Measurements from ENCODE around the gene PNKP.
A peak's percentile ranks its signal among the peaks of the same experiment; 100 is the strongest.

Gene PNKP

DNA sequence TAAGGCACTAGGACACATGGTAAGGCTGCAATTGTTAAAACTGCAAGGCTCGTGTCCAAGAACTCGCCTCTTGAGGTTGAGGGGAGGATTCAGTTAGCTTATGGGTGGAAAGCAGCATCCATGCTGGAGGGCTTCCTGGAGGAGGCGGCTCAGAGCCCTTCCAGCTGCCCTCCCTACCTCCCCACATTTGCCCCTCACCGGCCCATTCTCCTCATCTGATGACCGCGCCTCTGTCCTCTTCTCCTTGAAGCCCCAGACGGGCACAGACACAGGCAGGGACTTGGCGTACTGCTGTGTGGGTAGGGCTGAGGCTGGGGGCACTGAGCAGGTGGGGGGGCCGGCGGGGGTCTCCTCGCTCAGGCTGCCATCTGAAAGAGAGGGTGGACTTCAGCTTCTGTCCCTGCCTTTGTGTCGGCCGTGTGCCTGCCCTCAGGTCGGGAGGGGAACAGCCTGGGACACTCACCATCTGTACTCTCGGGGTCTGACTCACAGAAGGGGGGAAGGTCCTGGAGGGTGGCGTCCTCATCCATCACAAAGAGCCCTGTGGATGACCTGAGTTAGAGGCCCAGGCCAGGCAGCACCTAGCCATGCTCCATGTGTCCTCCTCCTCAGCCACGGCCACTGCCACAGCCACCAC lies 4.1 kb upstream of the PNKP start:
- Histone ChIP-seq H3K4me3 (ENCODE audit: low read length) (no peak overlapping the region), H3K9ac (ENCODE audit: low read depth, low read length) (no peak overlapping the region), H3K9me3 (replicated peaks; ENCODE audit: low read length) (no peaks in the 10 kb centered on the region), H3K4me1 (ENCODE audit: control insufficient read depth, insufficient read depth, low read length) (peaks cover 39% of the 10 kb centered on the region), H3K36me3 (ENCODE audit: insufficient read depth, low read length) (peaks cover 8% of the 10 kb centered on the region), H3K27me3 (ENCODE audit: control insufficient read depth, insufficient read depth, low read length) (no peaks in the 10 kb centered on the region), H3K4me2 (ENCODE audit: low read length) (no peak overlapping the region)

DNA sequence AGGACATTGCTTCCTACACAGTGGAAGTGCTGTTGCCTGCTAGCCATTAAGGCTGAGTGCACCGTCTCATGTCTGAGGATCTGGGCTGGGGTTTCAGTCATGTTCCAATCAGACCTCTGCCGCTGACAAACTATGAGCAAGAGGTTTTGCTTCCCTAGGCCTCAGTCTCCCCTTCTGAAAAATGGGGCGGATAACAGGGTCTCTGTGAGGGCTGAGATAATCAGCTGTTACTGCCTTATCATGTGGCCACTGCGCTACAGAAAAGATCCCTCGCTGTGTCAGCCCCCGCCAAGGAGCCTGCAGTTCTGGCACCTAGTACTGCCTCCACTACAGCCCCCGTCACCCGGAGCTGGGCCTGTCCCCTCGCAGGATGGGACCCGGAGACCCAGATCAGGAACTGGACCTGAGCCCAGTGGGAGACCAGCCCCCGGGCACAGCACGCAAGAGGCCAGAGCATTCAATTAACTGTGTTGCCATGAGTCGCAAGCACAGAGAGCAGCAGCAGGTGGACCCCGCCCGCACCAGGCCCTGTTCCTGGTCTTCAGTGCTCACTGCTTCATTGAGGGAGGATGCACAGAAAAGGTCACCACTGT lies 3.0 kb upstream of the PNKP start:
- peaks cover 8% of the 10 kb centered on the region for H3K36me3 ChIP-seq (ENCODE audit: insufficient read depth, low read length)

DNA sequence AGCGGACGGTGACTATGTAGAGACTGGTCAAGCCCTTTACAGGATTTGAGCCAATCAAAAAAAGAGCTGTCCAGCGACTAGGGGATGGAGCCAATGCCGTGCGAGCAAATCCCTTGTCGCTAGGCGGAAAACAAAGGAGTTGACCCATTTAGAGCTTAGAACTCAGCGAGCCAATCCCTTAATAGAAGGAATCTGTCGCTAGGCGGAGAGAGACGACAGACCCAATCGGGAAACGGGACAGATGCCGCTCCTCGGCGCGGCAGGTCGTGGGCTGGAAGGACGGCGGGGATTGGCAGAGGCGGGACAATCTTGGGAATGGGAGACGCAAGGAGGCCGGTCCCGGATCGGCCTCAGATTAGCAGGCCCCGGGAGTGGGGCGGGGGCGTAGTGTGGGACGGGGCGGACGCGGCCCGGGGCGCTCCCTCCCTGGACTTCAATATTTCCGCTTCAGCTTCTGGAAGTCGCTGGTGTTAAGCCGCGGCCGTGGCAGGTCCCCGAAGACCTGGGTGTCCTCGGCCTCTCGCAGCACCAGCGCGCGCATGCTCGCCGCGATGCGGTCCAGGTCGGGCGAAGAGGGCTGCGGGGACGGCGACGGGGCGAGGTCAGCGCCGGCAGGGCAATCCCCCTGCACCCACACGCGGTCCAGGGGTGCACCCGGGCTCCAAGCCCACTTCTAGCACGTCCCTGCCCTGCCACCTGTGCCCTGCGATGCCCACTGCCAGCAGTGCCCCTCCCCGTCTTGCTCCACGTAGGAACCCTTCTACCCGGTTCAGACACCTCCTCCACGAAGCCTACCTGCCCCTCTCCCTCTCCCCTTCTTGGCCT lies 2.3 kb upstream of the PNKP start:
- H3K27me3 ChIP-seq (ENCODE audit: control insufficient read depth, insufficient read depth, low read length): no peaks in the 10 kb centered on the region
- H3K9ac ChIP-seq (ENCODE audit: low read depth, low read length): peak overlapping the region; percentile 67
- peak overlapping the region; percentile 66 for H3K4me3 ChIP-seq (ENCODE audit: low read length)
- H3K36me3 ChIP-seq (ENCODE audit: insufficient read depth, low read length): peaks cover 12% of the 10 kb centered on the region
- H3K4me2 ChIP-seq (ENCODE audit: low read length): peak overlapping the region; percentile 86
- no peaks in the 10 kb centered on the region for H3K9me3 ChIP-seq (replicated peaks; ENCODE audit: low read length)
- H3K4me1 ChIP-seq (ENCODE audit: control insufficient read depth, insufficient read depth, low read length): peaks cover 38% of the 10 kb centered on the region

More for the DNA sequence above, 3.0 kb upstream of the PNKP start:
- Histone ChIP-seq H3K4me2 (ENCODE audit: low read length) (peak overlapping the region; percentile 84), H3K27me3 (ENCODE audit: control insufficient read depth, insufficient read depth, low read length) (no peaks in the 10 kb centered on the region), H3K9ac (ENCODE audit: low read depth, low read length) (peak overlapping the region; percentile 67), H3K9me3 (replicated peaks; ENCODE audit: low read length) (no peaks in the 10 kb centered on the region), H3K4me1 (ENCODE audit: control insufficient read depth, insufficient read depth, low read length) (peaks cover 45% of the 10 kb centered on the region), H3K4me3 (ENCODE audit: low read length) (peak overlapping the region; percentile 66)

DNA sequence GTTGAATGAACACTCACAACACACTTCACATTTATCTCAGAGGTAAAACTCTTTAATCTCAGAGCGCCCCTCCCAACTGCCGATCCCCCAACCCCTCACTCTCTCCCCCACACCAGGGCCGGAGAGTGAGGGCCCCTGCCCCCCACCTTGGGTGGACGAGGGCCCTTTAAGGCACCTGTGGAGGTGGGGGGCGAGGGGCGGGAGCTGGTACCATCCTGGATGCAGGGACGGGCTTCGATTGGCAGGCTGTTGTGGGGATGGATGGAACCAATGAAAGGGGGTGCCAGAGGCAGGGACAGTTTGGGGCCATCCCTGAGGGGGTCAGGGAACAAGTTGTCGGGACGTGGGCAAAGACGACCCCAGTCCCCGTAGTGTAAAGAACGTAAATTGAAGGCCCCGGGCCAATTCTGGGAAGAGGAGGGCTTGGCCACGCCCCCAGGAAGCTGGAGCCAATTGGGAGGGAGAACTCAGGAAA lies 1.7 kb upstream of the PNKP start:
- Histone ChIP-seq H3K4me1 (ENCODE audit: control insufficient read depth, insufficient read depth, low read length) (peaks cover 37% of the 10 kb centered on the region), H3K9ac (ENCODE audit: low read depth, low read length) (peak overlapping the region; percentile 53), H3K4me2 (ENCODE audit: low read length) (peak overlapping the region; percentile 86), H3K27me3 (ENCODE audit: control insufficient read depth, insufficient read depth, low read length) (no peaks in the 10 kb centered on the region), H3K4me3 (ENCODE audit: low read length) (peak overlapping the region; percentile 66), H3K36me3 (ENCODE audit: insufficient read depth, low read length) (peaks cover 19% of the 10 kb centered on the region), H3K9me3 (replicated peaks; ENCODE audit: low read length) (no peaks in the 10 kb centered on the region)

DNA sequence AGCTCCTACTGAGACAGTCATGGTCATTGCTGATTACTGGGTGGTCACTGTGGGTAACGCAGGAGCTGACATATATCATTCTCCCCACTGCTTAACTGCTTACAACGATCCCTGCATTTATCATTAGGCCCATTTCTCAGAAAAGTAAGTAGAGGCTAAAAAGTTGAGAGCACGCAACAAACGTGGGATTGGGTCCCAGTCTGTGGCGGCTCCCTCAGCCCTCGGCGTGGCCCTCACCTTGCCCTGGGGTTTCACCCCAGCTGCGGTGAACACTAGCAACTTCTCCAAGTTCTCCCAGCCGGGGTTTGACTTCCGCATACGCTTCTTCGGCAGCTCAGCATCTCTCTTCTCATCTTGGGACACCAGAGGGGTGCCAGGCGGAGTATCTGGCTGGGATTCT lies 2.5 kb downstream of the PNKP start:
- H3K9ac ChIP-seq (ENCODE audit: low read depth, low read length): no peak overlapping the region
- H3K4me1 ChIP-seq (ENCODE audit: control insufficient read depth, insufficient read depth, low read length): peaks cover 30% of the 10 kb centered on the region
- H3K4me2 ChIP-seq (ENCODE audit: low read length): peak overlapping the region; percentile 90
- no peaks in the 10 kb centered on the region for H3K9me3 ChIP-seq (replicated peaks; ENCODE audit: low read length)
- H3K36me3 ChIP-seq (ENCODE audit: insufficient read depth, low read length): peaks cover 45% of the 10 kb centered on the region
- H3K4me3 ChIP-seq (ENCODE audit: low read length): no peak overlapping the region
- no peaks in the 10 kb centered on the region for H3K27me3 ChIP-seq (ENCODE audit: control insufficient read depth, insufficient read depth, low read length)

DNA sequence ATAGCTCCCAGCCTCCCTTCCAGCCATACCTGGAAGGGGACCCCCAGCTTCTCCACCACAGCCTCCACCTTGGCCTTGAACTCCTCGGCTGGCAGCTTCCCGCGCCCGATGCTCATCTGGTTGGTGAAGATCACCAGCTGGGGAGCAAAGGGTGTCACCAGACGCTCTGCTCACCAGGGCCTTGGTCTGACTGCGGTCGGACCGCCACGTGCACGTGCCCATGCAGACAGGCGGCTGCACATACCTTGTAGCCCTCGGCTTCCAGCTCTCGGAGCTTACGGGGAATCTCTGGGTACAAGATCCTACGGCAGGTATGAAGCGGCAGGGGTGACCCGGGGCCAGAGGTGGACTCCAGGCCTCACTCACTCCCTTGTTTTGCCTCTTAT lies 3.4 kb downstream of the PNKP start:
- Histone ChIP-seq H3K4me2 (ENCODE audit: low read length) (no peak overlapping the region), H3K9me3 (replicated peaks; ENCODE audit: low read length) (no peaks in the 10 kb centered on the region), H3K4me1 (ENCODE audit: control insufficient read depth, insufficient read depth, low read length) (peaks cover 35% of the 10 kb centered on the region), H3K9ac (ENCODE audit: low read depth, low read length) (no peak overlapping the region), H3K4me3 (ENCODE audit: low read length) (no peak overlapping the region), H3K36me3 (ENCODE audit: insufficient read depth, low read length) (peaks cover 49% of the 10 kb centered on the region), H3K27me3 (ENCODE audit: control insufficient read depth, insufficient read depth, low read length) (no peaks in the 10 kb centered on the region)

DNA sequence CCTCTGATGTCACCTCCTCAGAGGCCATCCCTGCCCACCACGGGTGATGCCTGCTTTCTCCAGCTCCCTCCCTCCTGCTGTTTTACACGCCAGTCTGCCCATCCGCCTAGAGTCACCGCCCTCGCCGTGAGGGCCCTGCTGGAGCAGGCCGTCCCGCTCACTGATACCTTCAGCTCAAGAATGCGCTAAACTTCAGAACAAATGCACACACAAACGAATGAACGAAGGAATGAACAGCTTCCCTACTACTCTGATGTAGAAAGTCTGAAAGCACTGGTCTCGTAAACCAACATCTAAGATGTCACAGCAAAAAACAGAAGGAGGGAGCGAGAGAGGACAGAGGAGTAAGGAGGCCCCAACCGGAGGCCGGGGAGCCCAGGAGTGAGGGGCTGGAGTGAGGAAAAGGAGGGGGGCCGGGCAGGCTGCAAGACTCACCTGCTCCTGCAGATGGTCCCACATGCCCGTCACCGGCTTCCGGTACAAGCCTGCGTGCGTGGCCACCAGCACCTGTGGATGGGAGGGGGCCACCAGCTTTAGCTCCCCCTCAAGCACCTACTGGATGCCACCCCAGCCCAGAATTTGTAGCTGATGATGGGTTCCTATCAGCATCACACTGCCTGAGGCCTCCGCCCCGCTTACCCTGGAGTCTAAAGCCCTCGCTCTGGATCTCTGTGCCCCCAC lies 4.0 kb downstream of the PNKP start:
- Histone ChIP-seq H3K4me2 (ENCODE audit: low read length) (no peak overlapping the region), H3K9me3 (replicated peaks; ENCODE audit: low read length) (no peaks in the 10 kb centered on the region), H3K36me3 (ENCODE audit: insufficient read depth, low read length) (peaks cover 54% of the 10 kb centered on the region), H3K4me1 (ENCODE audit: control insufficient read depth, insufficient read depth, low read length) (peaks cover 37% of the 10 kb centered on the region), H3K27me3 (ENCODE audit: control insufficient read depth, insufficient read depth, low read length) (no peaks in the 10 kb centered on the region), H3K9ac (ENCODE audit: low read depth, low read length) (no peak overlapping the region), H3K4me3 (ENCODE audit: low read length) (no peak overlapping the region)

DNA sequence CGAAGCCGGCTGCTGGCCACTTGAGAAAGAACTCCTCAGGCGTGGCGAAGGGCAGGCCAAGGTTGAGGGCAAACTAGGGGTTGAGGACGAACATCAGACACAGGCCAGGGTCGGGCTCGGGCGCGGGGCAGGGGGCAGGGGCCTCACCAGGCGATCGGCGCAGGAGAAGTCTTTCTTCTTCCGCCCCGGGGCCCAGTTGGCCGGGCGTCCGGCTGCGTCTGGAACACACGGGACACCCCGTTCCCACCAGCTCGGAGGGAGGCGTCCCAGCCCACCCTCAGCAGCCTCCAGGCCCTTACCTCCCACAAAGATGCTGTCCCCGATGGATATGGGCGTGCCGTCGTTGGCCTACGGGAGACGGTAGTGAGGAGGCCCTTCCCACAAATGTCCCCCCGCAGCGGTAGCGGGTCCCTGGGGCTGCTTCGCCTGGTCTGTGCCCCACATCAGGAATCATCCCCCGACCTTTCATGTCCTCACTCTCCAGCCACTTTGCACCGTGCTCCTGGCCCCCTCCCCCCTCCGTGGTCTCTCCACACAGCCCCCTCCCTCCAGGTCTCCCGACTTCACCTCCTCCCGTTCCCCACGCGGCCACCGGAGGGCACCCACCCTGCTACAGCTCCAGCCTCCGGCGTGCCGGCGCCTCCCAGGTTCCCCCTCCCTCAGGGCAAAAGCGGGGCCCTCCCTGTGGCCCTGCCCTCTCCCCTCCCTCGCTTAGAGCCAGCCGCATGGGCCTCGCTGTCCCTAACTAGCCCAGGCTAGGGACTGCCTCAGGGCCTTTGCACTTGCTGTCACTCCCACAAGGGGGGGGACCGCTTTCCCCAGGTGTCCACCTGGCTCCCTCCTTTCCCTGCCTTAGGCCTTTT lies 4.8 kb downstream of the PNKP start:
- Histone ChIP-seq H3K27me3 (ENCODE audit: control insufficient read depth, insufficient read depth, low read length) (no peaks in the 10 kb centered on the region), H3K36me3 (ENCODE audit: insufficient read depth, low read length) (peaks cover 62% of the 10 kb centered on the region), H3K9me3 (replicated peaks; ENCODE audit: low read length) (no peaks in the 10 kb centered on the region), H3K4me1 (ENCODE audit: control insufficient read depth, insufficient read depth, low read length) (peaks cover 44% of the 10 kb centered on the region), H3K4me2 (ENCODE audit: low read length) (no peak overlapping the region), H3K9ac (ENCODE audit: low read depth, low read length) (no peak overlapping the region), H3K4me3 (ENCODE audit: low read length) (no peak overlapping the region)

DNA sequence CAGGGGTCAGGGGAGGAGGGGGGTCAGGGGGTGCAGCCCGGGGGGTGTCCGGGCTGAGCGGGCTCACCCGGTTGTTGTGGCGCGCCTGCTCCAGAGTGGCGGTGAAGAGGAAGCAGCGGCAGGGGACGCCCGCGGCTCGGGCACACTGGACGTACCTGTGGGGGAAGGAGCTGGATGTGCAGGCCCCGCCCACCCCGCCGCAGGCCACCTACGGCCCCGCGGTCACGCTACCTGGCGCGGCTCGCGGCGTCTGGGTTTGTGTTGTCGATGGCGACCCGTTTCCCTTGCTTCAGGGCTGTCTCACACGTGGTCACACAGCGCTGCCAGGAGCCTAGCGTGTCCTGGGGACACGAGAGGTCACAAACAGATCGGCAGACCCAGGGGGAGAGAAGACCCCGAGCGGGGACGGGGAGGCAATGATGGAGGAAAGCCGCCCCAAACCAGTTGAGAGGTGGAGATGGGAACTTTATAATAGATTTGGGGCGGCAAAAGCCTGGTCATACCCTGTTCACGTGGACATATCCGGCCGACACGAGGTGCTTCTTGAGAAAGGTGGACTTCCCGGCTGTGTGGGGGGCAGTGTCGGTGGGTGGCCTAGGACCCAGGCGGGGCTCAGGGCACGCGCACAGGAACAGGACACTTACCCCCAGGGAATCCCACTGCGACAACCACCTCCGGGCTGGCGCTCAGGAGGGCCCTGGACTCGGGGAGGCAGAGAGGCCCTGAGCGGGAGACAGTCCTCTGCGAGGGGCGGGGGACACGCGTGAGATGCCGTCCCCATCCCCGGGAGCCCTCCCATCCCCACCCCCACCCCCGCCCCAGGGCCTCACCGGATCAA lies 5.6 kb downstream of the PNKP start:
- Histone ChIP-seq H3K4me2 (ENCODE audit: low read length) (no peak overlapping the region), H3K4me1 (ENCODE audit: control insufficient read depth, insufficient read depth, low read length) (peaks cover 47% of the 10 kb centered on the region), H3K36me3 (ENCODE audit: insufficient read depth, low read length) (peaks cover 70% of the 10 kb centered on the region), H3K9ac (ENCODE audit: low read depth, low read length) (no peak overlapping the region), H3K9me3 (replicated peaks; ENCODE audit: low read length) (no peaks in the 10 kb centered on the region), H3K4me3 (ENCODE audit: low read length) (no peak overlapping the region), H3K27me3 (ENCODE audit: control insufficient read depth, insufficient read depth, low read length) (no peaks in the 10 kb centered on the region)

DNA sequence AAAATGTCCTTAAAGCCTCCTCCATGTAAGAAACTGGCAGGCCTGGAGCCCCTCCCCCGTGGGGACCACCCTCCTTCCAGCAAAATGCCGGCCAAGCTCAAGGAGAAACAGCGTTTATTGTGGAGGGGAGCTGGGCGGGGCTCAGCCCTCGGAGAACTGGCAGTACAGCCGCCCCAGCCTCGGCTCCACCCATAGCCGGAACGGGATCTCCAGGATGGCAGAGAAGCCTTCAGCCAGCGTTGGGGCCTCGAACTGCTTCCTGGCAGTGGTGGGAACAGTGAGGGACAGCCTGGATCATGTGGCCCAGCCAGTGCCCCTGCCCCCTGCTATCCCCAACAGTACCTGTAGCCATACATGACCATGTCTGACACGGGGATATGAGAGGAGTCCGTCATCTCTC lies 6.3 kb downstream of the PNKP start:
- Histone ChIP-seq H3K27me3 (ENCODE audit: control insufficient read depth, insufficient read depth, low read length) (no peaks in the 10 kb centered on the region), H3K9ac (ENCODE audit: low read depth, low read length) (no peak overlapping the region), H3K36me3 (ENCODE audit: insufficient read depth, low read length) (peaks cover 75% of the 10 kb centered on the region), H3K9me3 (replicated peaks; ENCODE audit: low read length) (no peaks in the 10 kb centered on the region), H3K4me2 (ENCODE audit: low read length) (no peak overlapping the region), H3K4me1 (ENCODE audit: control insufficient read depth, insufficient read depth, low read length) (peaks cover 40% of the 10 kb centered on the region), H3K4me3 (ENCODE audit: low read length) (no peak overlapping the region)

Data from skeletal muscle satellite cell (primary cell).